ENCODE results near the gene ACSM2B. TPM values are rescaled to one million over a fixed set of nuclear protein-coding genes. Genes with fewer than 3 reads are reported as not detected.
"Not testable (repeated sequence)": the region's sequence is repeated elsewhere in the genome, so short reads cannot be mapped to it uniquely, and the experiment has no call there.

The ACSM2B gene
- total RNA-seq, 1 donor from 2014 or later, result not detected

DNA sequence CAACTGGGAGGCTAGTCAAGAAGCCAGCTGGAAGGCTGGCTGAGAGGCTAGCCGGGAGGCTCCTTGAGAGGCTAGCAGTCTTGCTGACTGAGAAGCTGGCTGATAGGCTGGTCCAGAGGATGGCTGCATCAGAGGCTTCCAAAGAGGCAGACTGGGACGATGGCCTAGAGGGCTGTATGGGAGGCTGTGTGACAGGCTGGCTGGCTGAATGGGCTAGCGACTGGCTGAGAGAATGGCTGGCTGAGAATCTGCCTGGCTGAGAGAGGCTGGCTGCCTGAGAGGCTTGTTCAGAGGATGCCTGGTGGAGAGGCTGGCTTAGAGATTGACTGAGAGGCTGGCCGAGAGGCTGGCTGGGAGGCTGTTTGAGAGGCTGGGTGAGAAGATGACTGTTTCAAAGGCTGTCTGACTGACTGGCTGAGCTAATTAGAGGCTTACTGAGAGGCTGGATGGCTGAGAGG, 34.8 kb upstream of the ACSM2B start:
- no peaks in the 10 kb centered on the region for H3K4me1 Mint-ChIP-seq (ENCODE audit: low read depth, unreplicated experiment)
- H3K36me3 Mint-ChIP-seq (ENCODE audit: unreplicated experiment), result no peaks in the 10 kb centered on the region
- DNase-seq, result no peak
- H3K27ac Mint-ChIP-seq (ENCODE audit: unreplicated experiment), result no peak overlapping the region
- peaks cover 3% of the 10 kb centered on the region for H3K27me3 Mint-ChIP-seq (ENCODE audit: unreplicated experiment)
- peaks cover 13% of the 10 kb centered on the region for H3K9me3 Mint-ChIP-seq (ENCODE audit: unreplicated experiment)
- no peak overlapping the region for H3K4me3 Mint-ChIP-seq (ENCODE audit: unreplicated experiment)
- TF ChIP-seq, protein P1, sequence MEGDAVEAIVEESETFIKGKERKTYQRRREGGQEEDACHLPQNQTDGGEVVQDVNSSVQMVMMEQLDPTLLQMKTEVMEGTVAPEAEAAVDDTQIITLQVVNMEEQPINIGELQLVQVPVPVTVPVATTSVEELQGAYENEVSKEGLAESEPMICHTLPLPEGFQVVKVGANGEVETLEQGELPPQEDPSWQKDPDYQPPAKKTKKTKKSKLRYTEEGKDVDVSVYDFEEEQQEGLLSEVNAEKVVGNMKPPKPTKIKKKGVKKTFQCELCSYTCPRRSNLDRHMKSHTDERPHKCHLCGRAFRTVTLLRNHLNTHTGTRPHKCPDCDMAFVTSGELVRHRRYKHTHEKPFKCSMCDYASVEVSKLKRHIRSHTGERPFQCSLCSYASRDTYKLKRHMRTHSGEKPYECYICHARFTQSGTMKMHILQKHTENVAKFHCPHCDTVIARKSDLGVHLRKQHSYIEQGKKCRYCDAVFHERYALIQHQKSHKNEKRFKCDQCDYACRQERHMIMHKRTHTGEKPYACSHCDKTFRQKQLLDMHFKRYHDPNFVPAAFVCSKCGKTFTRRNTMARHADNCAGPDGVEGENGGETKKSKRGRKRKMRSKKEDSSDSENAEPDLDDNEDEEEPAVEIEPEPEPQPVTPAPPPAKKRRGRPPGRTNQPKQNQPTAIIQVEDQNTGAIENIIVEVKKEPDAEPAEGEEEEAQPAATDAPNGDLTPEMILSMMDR (IDR thresholded peaks at IDR 0.05; ENCODE audit: partially characterized antibody, unreplicated experiment), result no peak

DNA sequence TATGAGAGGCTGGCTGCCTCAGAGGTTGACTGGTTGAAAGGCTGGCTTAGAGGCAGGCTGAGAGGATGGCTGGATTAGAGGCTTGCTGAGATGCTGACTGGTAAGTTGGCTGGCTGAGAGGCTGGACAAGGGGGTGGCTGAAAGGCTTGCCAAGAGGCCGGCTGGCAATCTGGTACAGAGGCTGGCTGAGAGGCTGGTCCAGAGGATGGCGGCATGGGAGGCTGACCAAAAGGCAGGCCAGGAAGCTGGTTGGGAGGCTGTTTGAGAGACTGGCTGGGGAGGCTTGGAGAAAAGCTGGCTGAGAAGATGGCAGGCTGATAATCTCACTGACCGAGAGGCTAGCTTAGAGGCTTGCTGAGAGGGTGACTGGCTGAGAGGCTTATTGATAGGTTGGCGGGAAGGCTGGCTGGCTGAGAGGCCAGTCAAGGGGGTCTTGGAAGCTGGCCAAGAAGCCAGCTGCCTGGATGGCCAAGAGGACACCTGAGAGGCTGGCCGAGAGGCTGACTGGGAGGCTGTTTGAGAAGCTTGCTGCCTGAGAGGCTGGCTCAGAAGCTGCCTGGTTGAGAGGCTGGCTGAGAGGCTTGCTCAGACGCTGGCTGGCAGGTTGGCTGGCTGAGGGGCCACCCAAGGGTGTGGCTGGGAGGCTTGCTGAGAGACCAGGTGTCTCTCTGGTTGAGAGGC, 34.2 kb upstream of the ACSM2B start:
- DNase-seq, result no peak
- H3K27ac Mint-ChIP-seq (ENCODE audit: unreplicated experiment), result no peak overlapping the region
- H3K27me3 Mint-ChIP-seq (ENCODE audit: unreplicated experiment), result peaks cover 3% of the 10 kb centered on the region
- no peaks in the 10 kb centered on the region for H3K4me1 Mint-ChIP-seq (ENCODE audit: low read depth, unreplicated experiment)
- H3K36me3 Mint-ChIP-seq (ENCODE audit: unreplicated experiment), result no peaks in the 10 kb centered on the region
- H3K9me3 Mint-ChIP-seq (ENCODE audit: unreplicated experiment), result peaks cover 13% of the 10 kb centered on the region
- TF ChIP-seq, protein P1 (IDR thresholded peaks at IDR 0.05; ENCODE audit: partially characterized antibody, unreplicated experiment), result no peak
- no peak overlapping the region for H3K4me3 Mint-ChIP-seq (ENCODE audit: unreplicated experiment)

DNA sequence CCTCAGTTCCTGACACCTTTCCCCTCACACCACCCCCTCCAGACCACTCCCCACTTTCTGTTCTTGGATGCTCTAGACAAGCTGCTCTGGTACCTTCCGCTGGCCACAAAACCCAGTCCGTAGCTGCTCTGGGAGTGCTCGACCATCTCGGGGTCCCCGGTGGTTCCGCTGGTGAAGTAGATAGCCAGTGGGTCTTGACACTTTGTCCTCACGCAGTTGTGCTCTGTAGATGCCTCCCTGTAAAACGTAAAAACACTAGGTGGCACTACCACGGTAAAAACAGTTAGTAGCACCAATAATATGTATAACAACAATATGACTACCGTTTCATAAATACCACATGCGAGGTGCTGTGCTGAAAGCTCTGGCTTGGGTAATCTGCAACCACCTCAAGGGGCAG, 26.0 kb upstream of the ACSM2B start:
- not testable (repeated sequence) for H3K4me3 Mint-ChIP-seq (ENCODE audit: unreplicated experiment); H3K9me3 Mint-ChIP-seq (ENCODE audit: unreplicated experiment); H3K27me3 Mint-ChIP-seq (ENCODE audit: unreplicated experiment); DNase-seq; H3K27ac Mint-ChIP-seq (ENCODE audit: unreplicated experiment); H3K36me3 Mint-ChIP-seq (ENCODE audit: unreplicated experiment); H3K4me1 Mint-ChIP-seq (ENCODE audit: low read depth, unreplicated experiment)

DNA sequence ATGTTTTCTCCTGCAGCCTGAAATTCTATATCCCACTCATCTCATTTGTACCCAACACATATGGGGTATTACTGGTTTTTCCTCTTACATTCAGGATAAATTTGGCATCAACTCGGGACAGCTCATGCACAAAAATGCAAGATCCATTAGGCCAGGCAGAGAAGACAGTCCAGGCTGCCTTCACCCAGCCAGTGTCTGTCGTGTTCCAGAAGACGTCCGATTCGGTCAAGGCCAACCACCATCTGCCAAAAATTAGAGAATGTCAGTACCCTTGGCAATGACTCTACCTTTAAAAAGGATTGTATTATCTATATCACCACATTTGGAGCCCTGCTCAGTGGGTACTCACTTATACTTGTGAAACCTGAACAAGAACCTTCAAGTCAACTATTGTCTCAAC, 23.3 kb upstream of the ACSM2B start:
- not testable (repeated sequence) for H3K36me3 Mint-ChIP-seq (ENCODE audit: unreplicated experiment); H3K9me3 Mint-ChIP-seq (ENCODE audit: unreplicated experiment); H3K4me1 Mint-ChIP-seq (ENCODE audit: low read depth, unreplicated experiment); H3K27me3 Mint-ChIP-seq (ENCODE audit: unreplicated experiment); DNase-seq; H3K27ac Mint-ChIP-seq (ENCODE audit: unreplicated experiment); H3K4me3 Mint-ChIP-seq (ENCODE audit: unreplicated experiment)

DNA sequence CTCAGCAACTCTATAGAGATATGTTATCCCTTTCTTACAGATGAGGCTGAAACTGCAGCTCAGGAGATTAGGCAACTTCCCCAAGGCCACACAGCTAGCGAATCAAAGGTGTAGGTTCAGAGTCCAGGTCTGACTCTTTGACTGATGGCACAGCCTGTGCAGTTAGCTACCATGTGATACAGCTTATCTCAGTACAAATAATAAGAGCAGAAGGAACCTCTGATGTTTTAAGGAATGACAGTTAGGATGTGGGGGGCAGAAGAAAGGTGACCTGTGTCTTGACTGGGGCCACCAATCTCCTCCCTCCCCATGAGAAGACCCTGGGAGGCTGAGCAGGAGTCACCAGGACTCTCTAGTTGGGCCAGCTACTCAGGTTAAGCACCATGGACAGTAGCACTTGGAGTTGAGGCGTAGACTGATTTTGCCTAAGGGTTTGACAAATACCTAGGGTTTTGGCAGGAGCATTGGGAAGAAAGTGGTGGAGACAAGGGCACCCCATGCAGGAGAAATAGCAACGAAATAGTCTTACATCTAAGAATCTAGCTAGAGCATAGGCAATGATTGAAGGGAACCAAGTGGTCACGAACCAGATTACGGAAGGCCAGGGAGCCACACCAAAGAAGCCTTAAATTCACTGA, 22.8 kb upstream of the ACSM2B start:
- Mint-ChIP-seq H3K4me3 (ENCODE audit: unreplicated experiment) (no peak overlapping the region), H3K27me3 (ENCODE audit: unreplicated experiment) (no peaks in the 10 kb centered on the region), H3K9me3 (ENCODE audit: unreplicated experiment) (no peaks in the 10 kb centered on the region), H3K27ac (ENCODE audit: unreplicated experiment) (no peak overlapping the region), H3K36me3 (ENCODE audit: unreplicated experiment) (no peaks in the 10 kb centered on the region), H3K4me1 (ENCODE audit: low read depth, unreplicated experiment) (no peaks in the 10 kb centered on the region)
- TF ChIP-seq, protein P1 (IDR thresholded peaks at IDR 0.05; ENCODE audit: partially characterized antibody, unreplicated experiment), result no peak
- no peak for DNase-seq

DNA sequence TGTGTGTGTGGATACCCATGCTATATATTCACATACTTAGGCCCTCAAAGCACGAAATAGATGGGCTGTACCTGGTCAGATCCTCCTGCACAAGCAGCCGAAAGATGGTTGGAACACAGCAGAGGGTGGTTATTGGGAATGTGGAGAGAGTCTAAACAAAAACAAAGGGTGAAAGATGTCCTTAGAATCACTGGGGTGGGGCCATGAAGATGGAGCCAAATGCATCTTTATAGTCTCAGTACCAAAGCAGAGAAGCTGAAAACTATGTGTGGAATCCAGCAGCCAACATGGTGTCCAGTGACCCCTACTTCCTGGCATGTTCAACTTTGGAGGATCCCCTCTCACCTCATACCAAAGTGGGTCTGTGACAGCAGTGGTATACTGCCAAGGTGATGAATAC, 19.5 kb upstream of the ACSM2B start:
- H3K36me3 Mint-ChIP-seq (ENCODE audit: unreplicated experiment); H3K27ac Mint-ChIP-seq (ENCODE audit: unreplicated experiment); H3K4me1 Mint-ChIP-seq (ENCODE audit: low read depth, unreplicated experiment); H3K9me3 Mint-ChIP-seq (ENCODE audit: unreplicated experiment); H3K27me3 Mint-ChIP-seq (ENCODE audit: unreplicated experiment); H3K4me3 Mint-ChIP-seq (ENCODE audit: unreplicated experiment); DNase-seq: not testable (repeated sequence)

DNA sequence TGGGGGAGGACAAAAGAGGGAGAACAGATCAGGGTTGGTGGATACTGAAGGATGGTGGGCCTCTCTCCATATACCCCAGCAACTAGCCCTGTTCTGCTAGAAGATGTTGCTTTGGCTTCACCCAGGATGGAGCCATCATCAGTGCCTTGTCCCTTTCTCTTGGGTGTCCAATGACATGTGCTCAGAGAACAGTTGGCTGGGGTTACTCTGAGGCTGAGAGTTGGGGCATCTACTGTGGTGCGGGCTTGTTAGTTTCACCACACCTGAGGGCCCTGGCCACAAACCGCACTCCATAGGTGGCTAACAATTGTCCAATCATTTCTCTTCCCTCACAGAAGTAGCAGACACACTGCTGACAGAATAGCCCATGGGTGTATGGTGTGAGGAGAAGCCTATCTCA, 18.9 kb upstream of the ACSM2B start:
- not testable (repeated sequence) for H3K27me3 Mint-ChIP-seq (ENCODE audit: unreplicated experiment)

DNA sequence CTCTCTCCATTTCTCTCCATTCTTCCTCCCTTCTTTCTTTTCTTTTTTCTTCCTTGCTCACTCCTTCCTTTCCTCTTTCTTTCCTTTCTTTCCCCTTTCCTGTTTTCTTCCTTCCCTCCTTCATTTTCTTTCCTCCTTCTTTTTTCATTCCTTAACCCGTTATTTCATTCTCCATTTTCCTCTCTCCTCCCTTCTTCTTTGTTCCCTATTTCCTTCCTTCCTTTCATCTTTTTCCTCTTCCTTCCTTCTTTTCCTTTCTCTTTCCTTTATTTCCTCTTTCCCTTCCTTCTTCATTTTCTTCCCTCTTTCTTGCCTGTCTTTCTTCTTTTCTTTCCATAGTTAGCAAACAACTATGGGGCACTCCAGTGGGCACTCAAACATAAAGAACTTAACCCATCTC, 16.6 kb upstream of the ACSM2B start:
- not testable (repeated sequence) for H3K27ac Mint-ChIP-seq (ENCODE audit: unreplicated experiment); H3K36me3 Mint-ChIP-seq (ENCODE audit: unreplicated experiment); H3K4me3 Mint-ChIP-seq (ENCODE audit: unreplicated experiment); H3K27me3 Mint-ChIP-seq (ENCODE audit: unreplicated experiment); H3K4me1 Mint-ChIP-seq (ENCODE audit: low read depth, unreplicated experiment); H3K9me3 Mint-ChIP-seq (ENCODE audit: unreplicated experiment); DNase-seq

More for the DNA sequence above, 18.9 kb upstream of the ACSM2B start:
- not testable (repeated sequence) for H3K36me3 Mint-ChIP-seq (ENCODE audit: unreplicated experiment); H3K9me3 Mint-ChIP-seq (ENCODE audit: unreplicated experiment); DNase-seq; H3K4me3 Mint-ChIP-seq (ENCODE audit: unreplicated experiment); H3K4me1 Mint-ChIP-seq (ENCODE audit: low read depth, unreplicated experiment); H3K27ac Mint-ChIP-seq (ENCODE audit: unreplicated experiment)

DNA sequence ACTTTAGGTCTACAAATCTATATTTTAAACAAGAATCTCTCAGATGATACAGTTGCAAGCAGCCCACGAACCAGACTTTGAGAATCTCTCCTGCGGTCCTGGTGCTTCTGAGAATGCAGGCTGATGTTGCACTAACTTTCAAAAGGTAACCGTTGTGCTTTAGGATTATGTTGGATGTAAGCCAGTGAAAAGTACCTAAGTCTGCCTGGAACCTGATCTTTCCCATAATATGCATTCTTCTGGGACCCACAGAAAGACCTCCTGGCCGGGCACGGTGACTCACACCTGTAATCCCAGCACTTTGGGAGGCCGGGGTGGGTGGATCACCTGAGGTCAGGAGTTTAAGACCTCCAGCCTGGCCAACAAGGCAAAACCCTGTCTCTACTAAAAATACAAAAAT, 13.3 kb upstream of the ACSM2B start:
- not testable (repeated sequence) for H3K27me3 Mint-ChIP-seq (ENCODE audit: unreplicated experiment); H3K27ac Mint-ChIP-seq (ENCODE audit: unreplicated experiment)

More for the DNA sequence above, 13.3 kb upstream of the ACSM2B start:
- H3K4me1 Mint-ChIP-seq (ENCODE audit: low read depth, unreplicated experiment); H3K4me3 Mint-ChIP-seq (ENCODE audit: unreplicated experiment); H3K9me3 Mint-ChIP-seq (ENCODE audit: unreplicated experiment); DNase-seq; H3K36me3 Mint-ChIP-seq (ENCODE audit: unreplicated experiment): not testable (repeated sequence)
